ENCODE measurements around the gene HMG20B.
"Not testable (repeated sequence)": the region's sequence is repeated elsewhere in the genome, so short reads cannot be mapped to it uniquely, and the experiment has no call there.

Gene HMG20B

DNA sequence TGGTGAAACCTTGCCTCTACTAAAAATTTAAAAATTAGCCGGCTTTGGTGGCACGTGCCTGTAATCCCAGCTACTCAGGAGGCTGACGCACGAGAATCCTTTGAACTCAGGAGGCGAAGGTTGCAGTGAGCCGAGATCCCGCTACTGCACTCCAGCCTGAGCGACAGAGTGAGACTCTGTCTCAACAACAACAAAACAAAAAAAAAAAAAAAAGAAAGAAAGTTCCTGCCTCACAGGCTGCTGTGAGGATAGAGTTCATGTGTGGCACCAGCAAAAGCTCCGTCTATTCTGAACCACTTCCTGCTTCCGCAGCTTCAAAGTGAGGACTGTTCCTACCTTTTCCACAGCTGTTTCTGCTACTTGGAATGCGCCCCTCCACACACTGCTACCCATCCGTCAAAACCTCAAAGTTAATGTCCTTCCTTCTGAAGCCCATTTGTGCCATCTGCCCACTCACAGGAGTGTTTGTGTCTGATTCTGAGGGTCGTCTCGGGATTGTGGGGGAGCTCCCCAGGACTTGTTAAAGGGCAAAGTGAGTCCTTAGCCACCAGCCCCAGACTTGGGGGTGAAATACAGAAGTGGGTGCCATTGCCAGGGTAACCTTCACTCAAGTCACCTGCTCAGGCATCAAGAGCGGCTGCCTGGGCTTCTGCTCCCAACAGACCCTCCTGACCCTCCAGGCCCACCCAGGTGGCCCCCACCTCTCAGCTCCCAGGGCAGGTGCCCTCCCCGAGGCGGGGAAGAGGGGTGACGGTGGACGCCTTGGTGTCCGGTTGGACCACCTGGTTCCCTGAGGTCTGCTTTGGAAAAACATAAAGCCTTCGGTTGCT is 18.3 kb upstream of the HMG20B start:
- DNase-seq (ENCODE audit: low read depth, low spot score), result no peak
- no peak overlapping the region for H3K27ac ChIP-seq

DNA sequence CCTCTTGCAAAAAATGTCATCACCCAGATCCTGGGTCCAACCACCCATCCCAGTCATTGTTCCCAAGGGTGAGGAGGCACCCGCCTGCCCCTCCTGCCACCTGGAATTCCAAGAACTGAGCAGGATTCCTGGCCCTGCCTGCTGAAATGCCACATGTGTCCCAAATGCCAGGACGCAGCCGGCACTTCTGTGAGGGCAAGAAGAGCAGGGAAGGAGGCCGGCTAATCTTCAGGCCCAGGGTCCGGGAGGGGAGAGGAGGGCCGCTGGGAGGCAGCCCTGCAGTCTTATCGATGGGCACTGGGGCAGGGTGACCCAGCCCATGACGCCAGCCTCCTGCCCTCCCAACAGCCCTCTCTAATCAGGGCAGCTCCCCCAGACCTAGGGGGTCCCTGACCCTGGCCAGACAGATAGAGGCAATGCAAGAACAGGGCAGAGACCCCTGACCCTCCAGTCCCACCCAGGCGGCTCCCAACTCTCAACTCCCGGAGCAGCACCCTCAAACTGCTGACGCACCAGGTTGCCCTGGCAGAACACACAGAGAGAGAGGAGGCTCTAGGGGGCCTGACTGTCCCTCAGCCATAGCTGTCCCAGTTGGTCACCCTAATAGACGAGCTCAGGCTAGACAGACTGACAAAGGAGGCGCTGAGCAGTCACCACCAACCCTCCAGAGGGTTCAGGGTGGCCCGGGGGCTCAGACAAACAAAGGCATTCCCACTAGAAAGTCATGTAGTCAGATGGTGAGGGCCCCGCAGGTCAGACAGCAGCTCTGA is 16.9 kb upstream of the HMG20B start:
- no peak for DNase-seq (ENCODE audit: low read depth, low spot score)
- H3K27ac ChIP-seq, result no peak overlapping the region

DNA sequence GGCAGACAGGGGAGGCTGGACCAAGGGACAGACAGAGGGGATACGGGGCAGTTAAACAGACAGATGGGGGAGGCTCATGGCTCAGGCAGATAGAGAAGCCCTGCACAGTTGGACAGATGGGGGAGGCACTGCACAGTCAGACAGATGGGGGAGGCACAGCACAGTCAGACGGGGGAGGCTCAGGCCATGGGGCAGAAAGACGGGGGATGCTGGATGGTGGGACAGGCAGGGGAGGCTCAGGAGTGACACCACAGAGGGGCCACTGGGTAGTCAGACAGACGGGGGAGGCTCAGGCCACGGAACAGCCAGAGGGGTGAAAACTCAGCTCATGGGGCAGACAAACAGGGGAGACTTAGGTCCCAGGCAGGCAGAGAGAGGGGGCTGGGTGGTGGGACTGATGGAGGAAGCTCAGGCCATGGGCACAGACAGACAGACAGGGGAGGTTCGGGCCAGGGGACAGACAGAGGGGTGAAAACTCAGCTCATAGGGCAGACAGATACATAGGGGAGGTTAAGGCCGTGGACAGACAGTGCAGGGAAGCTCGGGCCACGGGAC is 16.2 kb upstream of the HMG20B start:
- H3K27ac ChIP-seq, result peak overlapping the region; percentile 60
- no peak for DNase-seq (ENCODE audit: low read depth, low spot score)

DNA sequence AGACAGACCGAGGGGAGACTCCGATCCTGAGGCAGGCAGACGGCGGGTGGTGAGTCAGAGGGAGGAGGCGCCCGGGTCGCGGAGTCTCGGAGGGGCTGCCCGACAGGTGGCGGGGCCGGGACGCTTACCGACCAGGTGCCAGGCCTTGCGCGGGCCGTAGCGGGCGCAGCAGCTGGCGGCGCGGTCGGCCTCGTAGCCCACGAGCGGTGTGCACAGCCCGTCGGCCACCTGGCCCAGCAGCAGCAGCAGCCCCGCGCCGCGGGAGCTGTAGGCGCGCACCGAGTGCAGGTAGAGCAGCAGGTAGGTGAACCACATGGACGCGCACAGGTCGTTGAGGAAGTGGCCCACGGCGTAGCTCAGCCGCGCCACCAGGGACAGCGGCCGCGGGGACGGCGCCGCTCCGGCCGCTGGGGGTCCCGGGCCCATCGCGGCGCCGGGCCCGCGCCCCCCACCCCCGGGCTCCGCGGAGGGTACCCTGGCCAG is 15.7 kb upstream of the HMG20B start:
- DNase-seq (ENCODE audit: low read depth, low spot score), result no peak

DNA sequence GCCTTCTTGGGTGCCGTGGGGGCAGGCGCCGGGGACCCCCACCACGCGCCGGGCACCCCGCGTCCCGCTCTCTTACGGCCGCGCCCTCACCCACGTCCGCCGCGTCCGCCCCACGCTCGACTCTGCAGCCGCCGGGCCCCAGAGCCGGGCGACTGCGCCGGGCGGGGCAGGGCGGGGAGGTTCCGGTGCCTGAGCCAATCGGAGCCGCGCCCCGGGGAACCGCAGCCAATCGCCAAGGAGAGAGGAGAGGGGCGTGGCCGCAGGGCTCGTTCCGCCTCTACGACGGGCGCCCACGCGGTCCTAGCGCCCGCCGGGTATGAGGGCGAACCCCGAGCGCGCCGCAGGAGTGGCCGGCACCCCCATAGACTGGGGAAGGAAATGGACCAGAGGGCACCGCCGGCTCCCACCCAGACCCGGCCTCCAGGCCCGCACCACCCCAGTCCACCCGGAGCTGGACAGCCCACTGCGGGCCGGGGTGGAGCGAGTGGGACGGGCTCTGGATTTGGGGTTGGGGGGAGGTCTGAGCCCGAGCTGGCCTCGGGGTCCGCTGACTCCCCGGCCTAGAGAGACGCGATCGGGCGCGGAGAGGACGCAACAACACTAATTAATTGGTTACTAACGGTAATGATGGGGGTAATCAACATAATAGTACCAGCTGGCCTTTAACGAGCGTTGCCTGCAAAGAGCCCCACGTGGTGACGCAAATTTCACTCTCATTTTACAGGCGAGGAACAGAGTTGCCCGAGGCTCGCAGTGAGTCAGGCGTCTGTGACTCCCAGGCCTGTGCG is 15.1 kb upstream of the HMG20B start, which contains the start of gene MFSD12:
Gene MFSD12 (minus strand): TSS at position 126 of the 788 bp plus-strand sequence. CDS start 183 bp downstream, outside the sequence.
- peak within 1 kb of the TSS; percentile 60 for H3K27ac ChIP-seq
- DNase-seq (ENCODE audit: low read depth, low spot score), result peak; percentile 48

More for the DNA sequence above, 15.7 kb upstream of the HMG20B start:
- H3K27ac ChIP-seq, result peak overlapping the region; percentile 60

DNA sequence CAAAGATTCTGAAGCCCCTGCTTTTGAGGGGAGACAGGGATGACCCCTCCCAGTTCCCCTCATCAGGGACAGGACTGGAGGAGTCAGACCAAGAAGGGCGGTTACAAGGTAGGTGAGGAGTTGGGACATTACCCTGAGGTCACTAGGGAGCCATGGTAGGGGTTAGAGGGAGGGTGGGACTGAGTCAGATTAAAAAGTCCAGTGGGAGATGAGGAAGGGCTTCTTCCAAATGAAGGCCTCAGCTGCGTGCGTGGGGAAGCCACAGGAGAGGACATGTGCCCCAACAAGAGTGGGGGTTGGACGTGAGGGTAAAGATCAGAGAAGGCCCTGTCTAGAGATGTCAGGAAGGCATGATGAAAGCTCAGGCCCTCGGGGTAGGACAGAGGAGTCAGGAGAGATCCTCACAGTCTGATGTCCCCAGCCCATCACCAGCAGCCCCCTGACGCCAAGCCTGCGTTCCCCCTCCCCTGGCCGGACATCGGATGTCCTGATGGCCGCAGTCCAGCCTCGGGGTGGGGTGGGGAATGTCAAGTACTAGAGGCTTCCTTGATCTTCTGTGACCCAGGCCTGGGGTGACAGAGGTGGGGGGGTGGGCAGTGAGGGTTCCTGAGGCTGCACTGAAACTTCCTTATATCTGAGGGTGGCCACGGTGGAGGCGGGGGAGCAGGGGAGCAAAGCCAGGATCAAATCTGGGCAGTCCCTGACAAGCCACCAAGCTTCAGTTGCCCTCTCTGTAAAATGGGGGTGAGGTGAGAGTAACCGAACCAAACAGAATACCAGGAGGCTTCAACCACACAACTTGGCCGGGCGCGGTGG is 8.8 kb upstream of the HMG20B start:
- H3K27ac ChIP-seq, result no peak overlapping the region
- DNase-seq (ENCODE audit: low read depth, low spot score), result no peak

DNA sequence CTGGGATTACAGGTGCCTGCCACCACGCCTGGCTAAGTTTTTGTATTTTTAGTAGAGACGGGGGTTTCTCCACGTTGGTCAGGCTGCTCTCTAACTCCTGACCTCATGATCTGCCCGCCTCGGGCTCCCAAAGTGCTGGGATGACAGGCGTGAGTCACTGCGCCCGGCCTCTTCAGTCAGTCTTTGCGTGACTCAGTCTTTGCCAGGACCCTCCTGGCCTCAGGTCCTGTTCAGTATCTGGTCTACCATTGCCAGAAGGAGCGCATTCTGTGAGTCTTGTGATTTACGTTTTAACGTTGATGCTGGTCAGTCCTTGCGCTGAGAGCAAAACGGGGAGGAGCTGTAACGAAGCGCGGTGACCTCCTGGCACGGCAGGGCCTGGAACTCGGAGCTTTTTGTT is 7.6 kb upstream of the HMG20B start:
- no peak for DNase-seq (ENCODE audit: low read depth, low spot score)
- H3K27ac ChIP-seq, result no peak overlapping the region

DNA sequence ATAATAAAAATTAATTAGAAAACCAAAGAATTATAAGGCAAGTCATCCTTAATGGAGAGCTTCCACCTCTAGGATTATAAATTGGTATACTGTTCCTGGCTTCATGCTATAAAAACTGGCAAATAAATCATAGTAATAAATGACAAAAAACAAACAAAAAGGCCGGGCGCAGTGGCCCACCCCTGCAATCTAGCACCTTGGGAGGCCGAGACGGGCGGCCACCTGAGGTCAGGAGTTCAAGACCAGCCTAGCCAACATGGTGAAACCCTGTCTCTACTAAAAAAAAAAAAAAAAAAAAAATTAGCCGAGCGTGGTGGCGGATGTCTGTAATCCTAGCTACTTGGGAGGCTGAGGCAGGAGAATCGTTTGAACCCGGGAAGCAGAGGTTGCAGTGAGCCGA is 2.7 kb upstream of the HMG20B start:
- not testable (repeated sequence) for DNase-seq (ENCODE audit: low read depth, low spot score); H3K27ac ChIP-seq

DNA sequence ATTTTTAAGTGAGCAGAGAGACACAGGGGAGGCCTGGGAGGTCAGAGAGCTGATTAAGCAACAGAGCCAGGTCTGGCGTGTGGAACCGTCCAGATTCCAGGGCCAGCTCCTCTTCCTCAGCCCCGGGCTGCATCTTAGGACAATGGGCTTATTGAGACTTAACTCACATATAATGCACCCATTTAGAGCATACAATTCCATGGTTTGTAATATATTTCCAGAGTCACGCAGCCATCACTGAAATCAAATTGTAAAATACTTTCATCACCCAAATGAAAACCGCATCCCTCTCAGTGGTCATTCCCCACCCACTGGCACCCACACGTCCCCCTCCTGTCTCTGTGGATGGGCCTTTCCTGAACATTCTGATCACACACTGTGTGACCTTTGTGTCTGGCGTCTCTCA is 2.1 kb upstream of the HMG20B start:
- H3K27ac ChIP-seq, result peak overlapping the region; percentile 18
- DNase-seq (ENCODE audit: low read depth, low spot score), result no peak

DNA sequence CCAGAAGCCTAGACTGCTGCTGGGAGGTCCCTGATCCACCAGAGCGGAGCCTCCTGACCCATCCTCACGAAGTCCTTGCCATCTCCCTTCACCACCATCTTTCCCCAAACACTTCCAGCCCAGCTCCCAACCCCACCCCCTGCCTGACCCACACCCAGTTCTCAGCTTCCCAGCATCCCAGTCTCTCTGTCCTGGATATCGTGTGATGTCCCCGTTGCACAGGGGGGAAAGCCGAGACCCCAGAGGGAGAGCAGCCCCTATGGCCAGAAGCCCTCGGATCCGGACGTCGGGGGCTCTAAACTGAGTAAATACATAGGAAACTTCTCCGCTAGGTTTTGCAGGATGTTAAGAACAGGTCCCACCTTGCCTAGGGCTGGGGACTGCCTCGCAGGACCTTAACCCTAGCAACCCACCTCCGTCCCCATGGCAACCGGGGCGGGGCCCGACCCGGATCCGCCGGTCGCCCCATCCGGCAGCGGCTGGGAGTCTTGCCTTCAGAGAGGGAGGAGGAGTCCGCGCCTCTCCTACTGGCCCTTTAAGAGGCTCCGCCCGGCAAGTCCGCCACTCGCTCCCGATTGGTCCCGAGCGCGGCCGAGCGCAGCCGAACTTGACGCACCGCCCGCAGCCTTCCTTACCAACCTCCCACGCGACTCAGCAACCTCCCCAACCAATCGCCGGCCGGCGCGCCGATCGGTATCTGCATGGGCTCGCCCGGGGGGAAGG is 451 bp upstream of the HMG20B start:
- DNase-seq (ENCODE audit: low read depth, low spot score), result peak; percentile 98
- peak overlapping the region; percentile 56 for H3K27ac ChIP-seq

DNA sequence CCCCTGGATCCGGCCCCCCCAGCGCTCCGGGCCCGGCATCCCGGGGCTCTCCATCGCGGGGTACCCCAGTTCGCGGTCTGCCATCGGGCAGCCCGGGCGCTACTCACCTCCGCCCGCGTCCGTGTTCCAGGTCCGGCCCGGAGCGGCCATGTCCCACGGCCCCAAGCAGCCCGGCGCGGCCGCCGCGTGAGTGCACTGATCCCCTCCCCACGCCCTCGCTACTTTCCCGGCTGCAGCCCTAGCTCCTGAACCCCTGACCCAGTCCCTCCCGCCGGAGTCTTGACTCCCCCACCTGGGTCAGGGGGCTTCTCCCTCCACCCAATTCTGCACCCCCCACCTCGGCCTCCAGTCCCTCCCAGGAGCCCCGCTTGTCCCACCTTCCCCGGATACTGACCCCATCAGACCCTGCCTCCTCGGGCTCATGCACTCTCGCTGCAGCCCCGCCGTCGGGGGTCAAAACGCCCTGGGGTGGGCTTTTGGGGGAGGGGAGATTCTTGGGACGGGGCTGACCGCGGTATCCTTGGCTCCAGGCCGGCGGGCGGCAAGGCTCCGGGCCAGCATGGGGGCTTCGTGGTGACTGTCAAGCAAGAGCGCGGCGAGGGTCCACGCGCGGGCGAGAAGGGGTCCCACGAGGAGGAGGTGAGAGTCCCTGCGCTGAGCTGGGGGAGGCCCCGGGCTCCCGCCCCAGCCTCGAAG is 566 bp downstream of the HMG20B start:
- H3K27ac ChIP-seq, result peak overlapping the region; percentile 56
- DNase-seq (ENCODE audit: low read depth, low spot score), result no peak

DNA sequence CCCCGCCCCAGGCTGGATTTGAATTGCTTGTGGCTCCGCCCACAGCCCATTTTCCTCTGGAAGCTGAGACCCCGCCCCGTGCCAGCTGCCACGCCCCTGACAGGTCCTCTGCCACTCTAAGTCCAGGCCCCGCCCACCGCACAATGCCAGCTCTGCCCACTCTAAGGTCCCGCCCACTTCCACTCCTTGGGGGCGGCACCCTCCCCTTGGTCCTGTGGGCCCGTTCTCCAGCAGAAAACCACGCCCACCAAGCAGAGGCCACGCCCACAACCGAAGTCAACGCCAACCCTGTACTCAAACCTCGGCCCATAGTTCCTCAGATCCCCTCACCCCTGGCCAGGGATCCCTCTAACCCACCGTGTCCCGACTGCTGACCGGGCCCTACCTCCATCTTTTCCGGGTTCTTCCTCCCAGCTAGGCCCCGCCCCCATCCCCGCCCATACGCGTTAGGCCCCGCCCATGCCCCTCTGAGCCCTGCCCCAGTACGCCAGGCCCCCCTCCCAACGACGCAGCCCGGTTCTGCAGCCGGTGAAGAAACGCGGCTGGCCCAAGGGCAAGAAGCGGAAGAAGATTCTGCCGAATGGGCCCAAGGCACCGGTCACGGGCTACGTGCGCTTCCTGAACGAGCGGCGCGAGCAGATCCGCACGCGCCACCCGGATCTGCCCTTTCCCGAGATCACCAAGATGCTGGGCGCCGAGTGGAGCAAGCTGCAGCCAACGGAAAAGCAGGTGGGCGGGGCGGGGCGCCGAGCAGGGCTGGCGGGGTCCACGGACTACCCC is 1.3 kb downstream of the HMG20B start:
- H3K27ac ChIP-seq, result no peak overlapping the region
- peak; percentile 87 for DNase-seq (ENCODE audit: low read depth, low spot score)

DNA sequence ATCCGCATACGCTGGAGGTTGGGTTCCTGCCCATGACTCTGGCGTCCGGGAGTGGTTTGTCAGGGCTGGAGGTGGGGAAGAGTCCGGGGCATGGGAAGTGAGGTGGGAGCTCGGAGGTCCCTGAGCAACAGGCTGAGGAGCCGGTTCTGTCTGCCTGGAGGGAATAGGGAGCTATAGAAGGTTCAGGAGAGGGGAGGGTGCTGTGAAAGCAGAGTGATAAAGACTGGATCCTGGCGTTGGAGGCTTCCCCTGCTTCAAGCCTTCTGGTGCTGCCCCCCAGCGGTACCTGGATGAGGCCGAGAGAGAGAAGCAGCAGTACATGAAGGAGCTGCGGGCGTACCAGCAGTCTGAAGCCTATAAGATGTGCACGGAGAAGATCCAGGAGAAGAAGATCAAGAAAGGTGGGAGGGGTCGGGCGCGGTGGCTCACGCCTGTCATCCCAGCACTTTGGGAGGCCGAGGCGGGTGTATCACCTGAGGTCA is 2.6 kb downstream of the HMG20B start:
- no peak for DNase-seq (ENCODE audit: low read depth, low spot score)
- H3K27ac ChIP-seq, result no peak overlapping the region

DNA sequence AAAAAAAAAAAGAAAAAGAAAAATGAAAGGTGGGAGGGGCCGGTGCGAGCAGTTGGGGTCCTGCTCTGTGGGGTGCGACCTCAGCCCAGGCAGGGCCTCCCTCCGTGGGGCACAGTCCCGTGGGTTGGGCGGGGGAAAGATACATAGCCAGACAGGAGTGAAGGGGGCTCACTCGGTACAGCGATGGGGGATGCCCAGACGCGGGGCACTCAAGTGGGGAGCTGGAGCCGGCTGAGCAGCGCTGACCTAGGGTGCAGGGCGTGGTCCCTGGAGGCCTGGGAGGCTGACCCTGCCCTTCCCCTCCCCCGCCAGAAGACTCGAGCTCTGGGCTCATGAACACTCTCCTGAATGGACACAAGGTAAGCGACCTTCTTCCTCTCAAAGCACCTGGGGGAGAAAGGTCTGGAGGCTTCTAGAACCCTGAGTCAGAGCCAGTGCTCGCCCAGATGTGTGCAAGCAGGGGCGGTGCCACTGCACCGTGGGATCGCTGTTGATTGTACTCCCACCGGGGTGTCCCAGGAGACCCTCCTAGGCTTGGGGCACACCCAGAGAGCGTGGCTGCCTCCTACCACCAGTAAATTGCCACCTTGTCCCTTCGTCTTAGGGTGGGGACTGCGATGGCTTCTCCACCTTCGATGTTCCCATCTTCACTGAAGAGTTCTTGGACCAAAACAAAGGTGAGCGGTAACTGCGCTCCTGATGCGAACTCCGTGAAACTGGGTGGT is 3.4 kb downstream of the HMG20B start:
- no peak for DNase-seq (ENCODE audit: low read depth, low spot score)
- no peak overlapping the region for H3K27ac ChIP-seq

DNA sequence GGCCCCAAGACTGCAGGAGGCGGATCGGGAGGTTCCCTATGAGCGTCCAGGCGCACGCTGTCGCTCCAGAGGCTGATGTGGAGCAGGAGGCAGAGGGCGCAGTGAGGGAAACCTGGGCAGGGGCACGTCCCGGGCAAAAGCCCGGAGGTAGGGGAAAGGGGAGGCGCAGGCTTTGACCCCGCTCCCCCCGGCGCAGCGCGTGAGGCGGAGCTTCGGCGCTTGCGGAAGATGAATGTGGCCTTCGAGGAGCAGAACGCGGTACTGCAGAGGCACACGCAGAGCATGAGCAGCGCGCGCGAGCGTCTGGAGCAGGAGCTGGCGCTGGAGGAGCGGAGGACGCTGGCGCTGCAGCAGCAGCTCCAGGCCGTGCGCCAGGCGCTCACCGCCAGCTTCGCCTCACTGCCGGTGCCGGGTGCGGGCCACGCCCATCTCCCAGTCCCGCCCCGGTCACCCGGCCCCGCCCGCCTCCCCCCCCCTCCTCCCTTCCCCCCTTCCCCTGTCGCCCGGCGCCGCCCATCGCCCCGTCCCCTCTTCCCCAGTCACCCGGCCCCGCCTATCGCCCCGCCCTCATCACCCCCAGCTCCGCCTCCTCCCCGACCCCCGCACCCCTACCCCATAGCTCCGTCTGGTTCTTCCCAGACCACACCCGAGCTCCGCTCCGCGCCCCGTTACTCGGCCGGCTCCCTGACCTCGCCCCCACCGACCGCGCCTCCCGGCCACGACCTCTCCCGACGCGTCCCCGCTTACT is 4.1 kb downstream of the HMG20B start:
- DNase-seq (ENCODE audit: low read depth, low spot score), result no peak
- no peak overlapping the region for H3K27ac ChIP-seq
